ENCODE measurements around the gene DYNC1H1.
"Not testable (repeated sequence)": the region's sequence is repeated elsewhere in the genome, so short reads cannot be mapped to it uniquely, and the experiment has no call there.

DYNC1H1 gene

DNA sequence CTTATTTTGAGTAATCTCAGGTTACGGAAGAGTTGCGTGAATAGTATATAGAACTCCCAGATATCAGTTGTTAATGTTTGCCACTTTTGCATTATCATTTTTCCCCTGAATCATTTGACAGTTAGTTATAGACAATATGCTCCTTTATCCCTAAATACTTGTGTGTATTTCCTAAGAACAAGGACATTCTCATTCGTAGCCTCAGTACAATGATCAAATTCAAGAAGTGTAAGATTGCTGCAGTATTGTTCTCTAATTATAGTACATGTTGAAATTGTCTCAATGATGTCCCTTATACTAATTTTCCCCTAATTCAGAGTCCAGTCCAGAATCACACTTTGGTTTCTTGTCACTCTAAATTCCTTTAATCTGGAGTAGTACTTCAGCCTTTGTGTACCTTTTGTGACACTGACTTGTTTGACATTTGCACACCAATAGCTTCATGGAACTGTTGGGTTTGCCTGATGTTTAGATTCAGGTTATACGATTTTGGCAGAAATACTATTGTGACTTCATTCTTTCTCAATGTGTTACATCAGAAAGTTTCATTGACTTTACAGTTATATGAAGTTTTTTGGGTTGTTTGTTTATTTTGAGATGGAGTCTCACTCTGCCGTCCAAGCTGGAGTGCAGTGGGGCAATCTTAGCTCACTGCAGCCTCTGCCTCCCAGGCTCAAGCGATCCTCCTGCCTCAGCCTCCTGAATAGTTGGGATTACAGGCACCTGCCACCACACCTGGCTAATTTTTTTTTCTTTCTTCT is 13.1 kb downstream of the DYNC1H1 start:
- TF ChIP-seq CTCF (IDR thresholded peaks at IDR 0.05; ENCODE audit: poor library complexity, severe bottlenecking): no peak
- no peak for ATAC-seq (ENCODE audit: low read depth)
- H3K27me3 ChIP-seq (ENCODE audit: insufficient read depth, poor library complexity, severe bottlenecking): no peaks in the 10 kb centered on the region
- H3K4me3 ChIP-seq (ENCODE audit: severe bottlenecking): no peak overlapping the region
- peaks cover 89% of the 10 kb centered on the region for H3K36me3 ChIP-seq (ENCODE audit: low read depth)
- H3K27ac ChIP-seq (ENCODE audit: poor library complexity, severe bottlenecking): peak overlapping the region; percentile 98
- DNase-seq (ENCODE audit: low spot score): no peak
- no peaks in the 10 kb centered on the region for H3K9me3 ChIP-seq (ENCODE audit: severe bottlenecking)
- peaks cover 53% of the 10 kb centered on the region for H3K4me1 ChIP-seq (ENCODE audit: insufficient read depth, poor library complexity, severe bottlenecking)

GRCh38 chr14:101979666-101980065 is 15.3 kb downstream of the DYNC1H1 start:
- H3K9me3 ChIP-seq (ENCODE audit: severe bottlenecking): no peaks in the 10 kb centered on the region
- H3K27me3 ChIP-seq (ENCODE audit: insufficient read depth, poor library complexity, severe bottlenecking): no peaks in the 10 kb centered on the region
- peaks cover 35% of the 10 kb centered on the region for H3K4me1 ChIP-seq (ENCODE audit: insufficient read depth, poor library complexity, severe bottlenecking)
- H3K36me3 ChIP-seq (ENCODE audit: low read depth): peaks cover 90% of the 10 kb centered on the region
- H3K4me3 ChIP-seq (ENCODE audit: severe bottlenecking): no peak overlapping the region
- no peak for DNase-seq (ENCODE audit: low spot score)
- no peak for ATAC-seq (ENCODE audit: low read depth)
- no peak for TF ChIP-seq CTCF (IDR thresholded peaks at IDR 0.05; ENCODE audit: poor library complexity, severe bottlenecking)
- peak overlapping the region; percentile 98 for H3K27ac ChIP-seq (ENCODE audit: poor library complexity, severe bottlenecking)

DNA sequence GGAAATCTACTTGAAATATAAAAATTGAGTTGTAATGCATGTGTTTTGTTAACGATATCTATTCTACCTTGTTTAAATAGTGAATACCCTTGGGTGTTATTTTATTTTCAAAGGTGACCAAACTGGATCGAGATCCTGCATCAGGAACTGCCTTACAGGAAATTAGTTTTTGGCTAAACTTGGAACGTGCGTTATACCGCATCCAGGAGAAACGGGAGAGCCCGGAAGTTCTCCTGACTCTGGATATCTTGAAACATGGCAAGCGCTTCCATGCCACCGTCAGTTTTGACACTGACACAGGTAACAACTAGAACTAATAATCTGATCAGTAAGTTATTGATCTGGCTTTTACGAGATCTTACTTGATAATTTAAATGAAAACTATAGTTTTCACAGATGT is 15.9 kb downstream of the DYNC1H1 start:
- H3K27ac ChIP-seq (ENCODE audit: poor library complexity, severe bottlenecking): peak overlapping the region; percentile 98
- TF ChIP-seq CTCF (IDR thresholded peaks at IDR 0.05; ENCODE audit: poor library complexity, severe bottlenecking): no peak
- peak; percentile 52 for ATAC-seq (ENCODE audit: low read depth)
- no peak overlapping the region for H3K4me3 ChIP-seq (ENCODE audit: severe bottlenecking)
- H3K36me3 ChIP-seq (ENCODE audit: low read depth): peaks cover 91% of the 10 kb centered on the region
- no peaks in the 10 kb centered on the region for H3K27me3 ChIP-seq (ENCODE audit: insufficient read depth, poor library complexity, severe bottlenecking)
- H3K4me1 ChIP-seq (ENCODE audit: insufficient read depth, poor library complexity, severe bottlenecking): peaks cover 35% of the 10 kb centered on the region
- no peak for DNase-seq (ENCODE audit: low spot score)
- H3K9me3 ChIP-seq (ENCODE audit: severe bottlenecking): no peaks in the 10 kb centered on the region

GRCh38 chr14:101980700-101981099 is 16.3 kb downstream of the DYNC1H1 start:
- Histone ChIP-seq H3K36me3 (ENCODE audit: low read depth) (peaks cover 91% of the 10 kb centered on the region), H3K27me3 (ENCODE audit: insufficient read depth, poor library complexity, severe bottlenecking) (no peaks in the 10 kb centered on the region), H3K9me3 (ENCODE audit: severe bottlenecking) (no peaks in the 10 kb centered on the region), H3K4me1 (ENCODE audit: insufficient read depth, poor library complexity, severe bottlenecking) (peaks cover 35% of the 10 kb centered on the region), H3K27ac (ENCODE audit: poor library complexity, severe bottlenecking) (peak overlapping the region; percentile 98), H3K4me3 (ENCODE audit: severe bottlenecking) (no peak overlapping the region)
- peak; percentile 97 for ATAC-seq (ENCODE audit: low read depth)
- TF ChIP-seq CTCF (IDR thresholded peaks at IDR 0.05; ENCODE audit: poor library complexity, severe bottlenecking): no peak
- peak; percentile 97 for DNase-seq (ENCODE audit: low spot score)

DNA sequence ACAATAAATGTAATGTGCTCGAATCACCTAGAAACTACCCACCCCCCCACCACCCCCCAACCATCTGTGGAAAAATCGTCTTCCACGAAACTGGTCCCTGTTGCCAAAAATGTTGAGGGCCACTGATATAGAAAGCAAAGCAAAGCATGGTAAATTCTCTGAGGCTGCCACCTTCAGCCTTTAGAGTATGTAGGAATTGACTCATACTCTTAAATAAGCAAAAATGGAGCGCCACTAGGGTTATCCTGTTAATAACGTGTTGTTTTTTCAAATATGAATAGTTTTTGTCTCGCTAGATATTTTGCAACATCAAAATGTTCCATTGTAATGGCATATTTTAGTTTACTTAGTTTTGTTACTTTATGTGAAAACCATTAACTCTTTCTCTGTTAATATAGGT is 18.2 kb downstream of the DYNC1H1 start:
- Histone ChIP-seq H3K36me3 (ENCODE audit: low read depth) (peaks cover 91% of the 10 kb centered on the region), H3K9me3 (ENCODE audit: severe bottlenecking) (no peaks in the 10 kb centered on the region), H3K27ac (ENCODE audit: poor library complexity, severe bottlenecking) (no peak overlapping the region), H3K4me1 (ENCODE audit: insufficient read depth, poor library complexity, severe bottlenecking) (peaks cover 35% of the 10 kb centered on the region), H3K27me3 (ENCODE audit: insufficient read depth, poor library complexity, severe bottlenecking) (no peaks in the 10 kb centered on the region), H3K4me3 (ENCODE audit: severe bottlenecking) (no peak overlapping the region)
- TF ChIP-seq CTCF (IDR thresholded peaks at IDR 0.05; ENCODE audit: poor library complexity, severe bottlenecking): no peak
- ATAC-seq (ENCODE audit: low read depth) (no peak), DNase-seq (ENCODE audit: low spot score) (no peak)

DNA sequence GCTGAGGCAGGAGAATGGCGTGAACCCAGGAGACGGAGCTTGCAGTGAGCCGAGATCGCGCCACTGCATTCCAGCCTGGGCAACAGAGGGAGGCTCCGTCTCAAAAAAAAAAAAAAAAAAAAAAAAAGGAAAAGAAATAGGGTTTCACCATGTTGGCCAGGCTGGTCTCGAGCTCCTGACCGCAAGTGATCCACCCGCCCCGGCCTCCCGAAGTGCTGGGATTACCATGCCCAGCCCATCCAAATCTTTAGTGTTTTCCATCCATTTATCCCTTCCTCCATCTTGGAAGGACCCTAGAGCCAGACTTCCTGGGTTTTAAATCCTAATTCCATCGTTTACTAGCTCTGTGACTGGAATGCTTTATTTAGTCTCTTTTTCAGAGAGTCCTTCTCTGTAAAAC is 20.5 kb downstream of the DYNC1H1 start:
- H3K36me3 ChIP-seq (ENCODE audit: low read depth): peaks cover 91% of the 10 kb centered on the region
- DNase-seq (ENCODE audit: low spot score); H3K9me3 ChIP-seq (ENCODE audit: severe bottlenecking): not testable (repeated sequence)

More for the DNA sequence above, 20.5 kb downstream of the DYNC1H1 start:
- not testable (repeated sequence) for ATAC-seq (ENCODE audit: low read depth); H3K27me3 ChIP-seq (ENCODE audit: insufficient read depth, poor library complexity, severe bottlenecking); H3K4me3 ChIP-seq (ENCODE audit: severe bottlenecking); H3K27ac ChIP-seq (ENCODE audit: poor library complexity, severe bottlenecking)
- peaks cover 16% of the 10 kb centered on the region for H3K4me1 ChIP-seq (ENCODE audit: insufficient read depth, poor library complexity, severe bottlenecking)

Measured in RWPE2 (cell line).